NB4 (cell line): ENCODE data around the gene EDA2R.

Experiments
- POLR2A ChIP-seq: IDR thresholded peaks from 2 replicates; pipeline ENCODE4 v1.6.1; 2011; ENCODE audit warnings: mild to moderate bottlenecking; ENCODE audit not compliant: insufficient read length; ENCODE audit errors: extremely low read depth
- TF ChIP-seq, protein P1 (sequence below): IDR thresholded peaks from one replicate; pipeline ENCODE4 v1.5.1; 2012; ENCODE audit warnings: low read depth, low read length

DNA sequence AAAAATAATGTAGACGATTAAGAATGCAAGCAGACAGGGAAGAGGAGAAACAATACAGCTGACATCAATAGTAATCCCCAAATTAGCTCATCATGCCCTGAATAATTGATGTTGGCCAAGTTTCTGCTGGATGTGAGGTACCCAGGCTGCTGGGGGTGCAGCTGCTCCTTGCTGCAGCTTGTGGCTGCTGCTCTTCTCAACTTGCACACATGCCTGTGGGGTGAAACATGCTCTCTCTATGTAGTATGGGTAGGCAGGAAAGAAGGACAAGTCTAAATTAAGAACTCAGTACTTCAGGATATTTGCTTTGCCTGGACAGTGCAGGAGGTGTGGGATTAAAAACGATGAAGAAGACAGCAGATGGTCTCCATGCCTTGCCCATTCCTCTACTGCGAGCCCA, 16.7 kb downstream of the EDA2R start:
- TF ChIP-seq POLR2A, result no peak
- TF ChIP-seq, protein P1, sequence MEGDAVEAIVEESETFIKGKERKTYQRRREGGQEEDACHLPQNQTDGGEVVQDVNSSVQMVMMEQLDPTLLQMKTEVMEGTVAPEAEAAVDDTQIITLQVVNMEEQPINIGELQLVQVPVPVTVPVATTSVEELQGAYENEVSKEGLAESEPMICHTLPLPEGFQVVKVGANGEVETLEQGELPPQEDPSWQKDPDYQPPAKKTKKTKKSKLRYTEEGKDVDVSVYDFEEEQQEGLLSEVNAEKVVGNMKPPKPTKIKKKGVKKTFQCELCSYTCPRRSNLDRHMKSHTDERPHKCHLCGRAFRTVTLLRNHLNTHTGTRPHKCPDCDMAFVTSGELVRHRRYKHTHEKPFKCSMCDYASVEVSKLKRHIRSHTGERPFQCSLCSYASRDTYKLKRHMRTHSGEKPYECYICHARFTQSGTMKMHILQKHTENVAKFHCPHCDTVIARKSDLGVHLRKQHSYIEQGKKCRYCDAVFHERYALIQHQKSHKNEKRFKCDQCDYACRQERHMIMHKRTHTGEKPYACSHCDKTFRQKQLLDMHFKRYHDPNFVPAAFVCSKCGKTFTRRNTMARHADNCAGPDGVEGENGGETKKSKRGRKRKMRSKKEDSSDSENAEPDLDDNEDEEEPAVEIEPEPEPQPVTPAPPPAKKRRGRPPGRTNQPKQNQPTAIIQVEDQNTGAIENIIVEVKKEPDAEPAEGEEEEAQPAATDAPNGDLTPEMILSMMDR, result no peak
